Gastrocnemius medialis (tissue), 4 donors: ENCODE data around the gene NOL4L.

Experiments
- POLR2A ChIP-seq, 2 donors: fragments of 450-650 bp; IDR thresholded peaks; one replicate each; pipeline ENCODE4 v1.6.1; 2017; ENCODE audit warnings: antibody characterized with exemption in 2 of 2, mild to moderate bottlenecking in 2 of 2, moderate library complexity in 2 of 2
- TF ChIP-seq, protein P1 (sequence below), 5 experiments: fragments of 450-650 bp in 3 of 5; fragments of 200-600 bp in 2 of 5; sonication (generic) in 2 of 5; IDR thresholded peaks in 4 of 5; conservative IDR thresholded peaks in 1 of 5; 1 replicate in 4 of 5; 2 replicates in 1 of 5; pipeline ENCODE4 v1.5.1; 2016 to 2019; ENCODE audit warnings: antibody characterized with exemption in 5 of 5, mild to moderate bottlenecking in 3 of 5, moderate library complexity in 3 of 5

GRCh38 chr20:32588040-32588439, 2.9 kb upstream of the NOL4L start:
- TF ChIP-seq POLR2A (IDR thresholded peaks at IDR 0.05) = no peak
- TF ChIP-seq, protein P1, sequence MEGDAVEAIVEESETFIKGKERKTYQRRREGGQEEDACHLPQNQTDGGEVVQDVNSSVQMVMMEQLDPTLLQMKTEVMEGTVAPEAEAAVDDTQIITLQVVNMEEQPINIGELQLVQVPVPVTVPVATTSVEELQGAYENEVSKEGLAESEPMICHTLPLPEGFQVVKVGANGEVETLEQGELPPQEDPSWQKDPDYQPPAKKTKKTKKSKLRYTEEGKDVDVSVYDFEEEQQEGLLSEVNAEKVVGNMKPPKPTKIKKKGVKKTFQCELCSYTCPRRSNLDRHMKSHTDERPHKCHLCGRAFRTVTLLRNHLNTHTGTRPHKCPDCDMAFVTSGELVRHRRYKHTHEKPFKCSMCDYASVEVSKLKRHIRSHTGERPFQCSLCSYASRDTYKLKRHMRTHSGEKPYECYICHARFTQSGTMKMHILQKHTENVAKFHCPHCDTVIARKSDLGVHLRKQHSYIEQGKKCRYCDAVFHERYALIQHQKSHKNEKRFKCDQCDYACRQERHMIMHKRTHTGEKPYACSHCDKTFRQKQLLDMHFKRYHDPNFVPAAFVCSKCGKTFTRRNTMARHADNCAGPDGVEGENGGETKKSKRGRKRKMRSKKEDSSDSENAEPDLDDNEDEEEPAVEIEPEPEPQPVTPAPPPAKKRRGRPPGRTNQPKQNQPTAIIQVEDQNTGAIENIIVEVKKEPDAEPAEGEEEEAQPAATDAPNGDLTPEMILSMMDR (IDR thresholded peaks at IDR 0.05 in 4 of 5, conservative IDR thresholded peaks at IDR 0.05 in 1 of 5) = no peak
